Stomach smooth muscle (tissue), 2 donors: ENCODE results near the gene PAGE2B.
"Not testable (repeated sequence)": the region's sequence is repeated elsewhere in the genome, so short reads cannot be mapped to it uniquely, and the experiment has no call there.

Experiments used
- H3K27ac ChIP-seq: one replicate; pipeline ENCODE4 v1.7.0; 2013; ENCODE audit warnings: mild to moderate bottlenecking, low read length, inconsistent platforms
- H3K27me3 ChIP-seq, 2 donors: one replicate each; pipeline ENCODE4 v1.7.0; 2013; ENCODE audit warnings: low read length in 2 of 2; ENCODE audit not compliant: insufficient read depth in 2 of 2, control insufficient read depth in 1 of 2
- H3K36me3 ChIP-seq, 2 donors: one replicate each; pipeline ENCODE4 v1.7.0; 2013; ENCODE audit warnings: low read length in 2 of 2; ENCODE audit not compliant: control insufficient read depth in 2 of 2, insufficient read depth in 2 of 2
- H3K4me1 ChIP-seq: one replicate; pipeline ENCODE4 v1.7.0; 2013; ENCODE audit warnings: low read length; ENCODE audit not compliant: control insufficient read depth, insufficient read depth
- H3K4me3 ChIP-seq, 2 donors: one replicate each; pipeline ENCODE4 v1.7.0; 2013; ENCODE audit warnings: low read length in 2 of 2
- H3K9ac ChIP-seq, 2 donors: one replicate each; pipeline ENCODE4 v1.7.0; 2013; ENCODE audit warnings: low read length in 2 of 2, mild to moderate bottlenecking in 1 of 2
- H3K9me3 ChIP-seq, 2 donors: one replicate each; pipeline ENCODE4 v1.7.0; 2013; ENCODE audit warnings: low read length in 2 of 2; ENCODE audit not compliant: control insufficient read depth in 2 of 2
- donor health status: healthy.
- donor health status: Pancreatic carcinoma.

PAGE2B gene

GRCh38 chrX:55107911-55108310 lies 33.1 kb downstream of the PAGE2B start:
- Histone ChIP-seq H3K9me3 (no peaks in the 10 kb centered on the region), H3K36me3 (no peaks in the 10 kb centered on the region), H3K27ac (no peak overlapping the region), H3K9ac (no peak overlapping the region), H3K4me1 (no peaks in the 10 kb centered on the region), H3K27me3 (no peaks in the 10 kb centered on the region), H3K4me3 (no peak overlapping the region)

GRCh38 chrX:55109306-55109705 lies 34.5 kb downstream of the PAGE2B start:
- Histone ChIP-seq H3K9me3 (no peaks in the 10 kb centered on the region), H3K9ac (no peak overlapping the region), H3K36me3 (no peaks in the 10 kb centered on the region), H3K27ac (no peak overlapping the region), H3K4me1 (no peaks in the 10 kb centered on the region), H3K27me3 (no peaks in the 10 kb centered on the region), H3K4me3 (no peak overlapping the region)

GRCh38 chrX:55111578-55112254 lies 36.9 kb downstream of the PAGE2B start:
- no peaks in the 10 kb centered on the region for H3K4me1 ChIP-seq
- H3K27me3 ChIP-seq, result no peaks in the 10 kb centered on the region
- H3K27ac ChIP-seq, result no peak overlapping the region
- no peaks in the 10 kb centered on the region for H3K9me3 ChIP-seq
- H3K4me3 ChIP-seq, result no peak overlapping the region
- no peaks in the 10 kb centered on the region for H3K36me3 ChIP-seq
- H3K9ac ChIP-seq, result no peak overlapping the region

- not testable (repeated sequence) for H3K36me3 ChIP-seq, H3K4me1 ChIP-seq, H3K9me3 ChIP-seq, H3K27me3 ChIP-seq, H3K9ac ChIP-seq, H3K4me3 ChIP-seq, H3K27ac ChIP-seq
Observed at GRCh38 chrX:55116589-55116988, 41.8 kb downstream of the PAGE2B start.

GRCh38 chrX:55118574-55118973 lies 43.7 kb downstream of the PAGE2B start:
- peaks cover 0 to 7% of the 10 kb centered on the region in 2 donors for H3K27me3 ChIP-seq
- no peak overlapping the region for H3K27ac ChIP-seq
- H3K9ac ChIP-seq, result no peak overlapping the region
- no peaks in the 10 kb centered on the region for H3K4me1 ChIP-seq
- H3K36me3 ChIP-seq, result no peaks in the 10 kb centered on the region
- no peaks in the 10 kb centered on the region for H3K9me3 ChIP-seq
- H3K4me3 ChIP-seq, result no peak overlapping the region

- Histone ChIP-seq H3K4me3 (no peak overlapping the region), H3K27ac (no peak overlapping the region), H3K9ac (no peak overlapping the region), H3K9me3 (no peaks in the 10 kb centered on the region), H3K36me3 (no peaks in the 10 kb centered on the region), H3K27me3 (peaks cover 0 to 13% of the 10 kb centered on the region in 2 donors), H3K4me1 (no peaks in the 10 kb centered on the region)
Observed at GRCh38 chrX:55119271-55119670, 44.4 kb downstream of the PAGE2B start.

- Histone ChIP-seq H3K4me1 (no peaks in the 10 kb centered on the region), H3K27ac (no peak overlapping the region), H3K27me3 (peaks cover 0 to 13% of the 10 kb centered on the region in 2 donors), H3K9me3 (no peaks in the 10 kb centered on the region), H3K4me3 (no peak overlapping the region), H3K36me3 (no peaks in the 10 kb centered on the region), H3K9ac (no peak overlapping the region)
Observed at GRCh38 chrX:55119712-55120111, 44.9 kb downstream of the PAGE2B start.

- H3K36me3 ChIP-seq, result no peaks in the 10 kb centered on the region
- H3K27ac ChIP-seq, result no peak overlapping the region
- no peak overlapping the region for H3K4me3 ChIP-seq
- peaks cover 0 to 13% of the 10 kb centered on the region in 2 donors for H3K27me3 ChIP-seq
- no peak overlapping the region for H3K9ac ChIP-seq
- no peaks in the 10 kb centered on the region for H3K4me1 ChIP-seq
- H3K9me3 ChIP-seq, result no peaks in the 10 kb centered on the region
Observed at GRCh38 chrX:55120761-55121358, 46.0 kb downstream of the PAGE2B start.

- Histone ChIP-seq H3K4me1 (no peaks in the 10 kb centered on the region), H3K27me3 (peaks cover 0 to 15% of the 10 kb centered on the region in 2 donors), H3K4me3 (no peak overlapping the region), H3K9ac (no peak overlapping the region), H3K27ac (no peak overlapping the region), H3K36me3 (no peaks in the 10 kb centered on the region), H3K9me3 (no peaks in the 10 kb centered on the region)
Observed at GRCh38 chrX:55123900-55124299, 49.1 kb downstream of the PAGE2B start.

- Histone ChIP-seq H3K36me3 (no peaks in the 10 kb centered on the region), H3K9ac (no peak overlapping the region), H3K27ac (no peak overlapping the region), H3K9me3 (no peaks in the 10 kb centered on the region), H3K27me3 (peaks cover 0 to 16% of the 10 kb centered on the region in 2 donors), H3K4me3 (no peak overlapping the region), H3K4me1 (no peaks in the 10 kb centered on the region)
Observed at GRCh38 chrX:55127692-55128091, 52.9 kb downstream of the PAGE2B start.
